CD4-positive, alpha-beta memory T cell (primary cell): ENCODE data around the gene SPATA20. TPM values are rescaled to one million over a fixed set of nuclear protein-coding genes. Genes with fewer than 3 reads are reported as not detected.

ENCODE experiments used
- CTCF ChIA-PET: fragments of 350-600 bp; sonication (Branson Sonifier 250); formaldehyde crosslinking; loops from one replicate; lab custom pipeline; 2021; ENCODE audit warnings: inconsistent platforms; ENCODE audit not compliant: partially characterized antibody; lab: Charles Lee
- POLR2A ChIA-PET: fragments of 350-600 bp; sonication (Branson Sonifier 250); formaldehyde crosslinking; loops from one replicate; lab custom pipeline; 2021; ENCODE audit not compliant: partially characterized antibody; lab: Charles Lee
- DNase-seq, 5 donors: peaks; one replicate each; pipeline versions ENCODE4 v3.0.0 to v3.0.0-alpha.2; 2020 to 2022; ENCODE audit warnings: mixed read lengths in 1 of 5
- H3K27ac ChIP-seq: one replicate; pipeline ENCODE4 v1.7.0; 2013; ENCODE audit warnings: low read depth, low read length
- H3K27me3 ChIP-seq: 2 replicates; pipeline ENCODE4 v1.7.0; 2013; ENCODE audit warnings: mild to moderate bottlenecking, low read length, moderate library complexity; ENCODE audit not compliant: insufficient read depth
- H3K36me3 ChIP-seq: 2 replicates; pipeline ENCODE4 v1.7.0; 2013; ENCODE audit warnings: mild to moderate bottlenecking, low read length, moderate library complexity; ENCODE audit not compliant: insufficient read depth
- H3K4me1 ChIP-seq: 2 replicates; pipeline ENCODE4 v1.7.0; 2013; ENCODE audit warnings: mild to moderate bottlenecking, low read length, moderate library complexity; ENCODE audit not compliant: insufficient read depth
- H3K4me3 ChIP-seq, 2 donors: one replicate each; pipeline ENCODE4 v1.7.0; 2013; ENCODE audit warnings: low read length in 2 of 2, mild to moderate bottlenecking in 1 of 2
- H3K9me3 ChIP-seq, 2 donors: one replicate each; pipeline ENCODE4 v1.7.0; 2013; ENCODE audit warnings: low read length in 2 of 2, control low read depth in 1 of 2; ENCODE audit not compliant: control insufficient read depth in 1 of 2
- H3K27ac Mint-ChIP-seq, 7 donors: one replicate each; pipeline ENCODE4 v1.8.0; 2020 to 2021; ENCODE audit warnings: mixed read lengths in 7 of 7, mild to moderate bottlenecking in 6 of 7, inconsistent platforms in 3 of 7, moderate library complexity in 3 of 7
- H3K27me3 Mint-ChIP-seq, 2 donors: one replicate each; pipeline ENCODE4 v1.8.0; 2020 to 2021; ENCODE audit warnings: mixed read lengths in 2 of 2
- H3K36me3 Mint-ChIP-seq, 2 donors: one replicate each; pipeline ENCODE4 v1.8.0; 2020 to 2021; ENCODE audit warnings: mixed read lengths in 2 of 2, inconsistent platforms in 1 of 2, mild to moderate bottlenecking in 1 of 2
- H3K4me1 Mint-ChIP-seq, 4 donors: one replicate each; pipeline ENCODE4 v1.8.0; 2020 to 2021; ENCODE audit warnings: mixed read lengths in 4 of 4, mild to moderate bottlenecking in 1 of 4
- H3K4me3 Mint-ChIP-seq, 8 donors: one replicate each; pipeline ENCODE4 v1.8.0; 2020 to 2021; ENCODE audit warnings: mixed read lengths in 8 of 8, mild to moderate bottlenecking in 7 of 8, moderate library complexity in 6 of 8, inconsistent platforms in 3 of 8
- H3K9me3 Mint-ChIP-seq, 8 donors: one replicate each; pipeline ENCODE4 v1.8.0; 2020 to 2021; ENCODE audit warnings: mixed read lengths in 8 of 8, mild to moderate bottlenecking in 5 of 8, inconsistent platforms in 3 of 8, moderate library complexity in 1 of 8
- intact Hi-C: fragments of 100-400 bp; cut with micrococcal nuclease; formaldehyde crosslinking; loops from one replicate; pipeline ENCODE4 v1.15.1; 2023
- polyA plus RNA-seq, 2 donors: library from polyadenylated mRNA; unstranded; fragments of 300-500 nt; fragmentation: Illumina TruSeq; gene quantifications; one replicate each; pipeline ENCODE4 v1.2.3, GENCODE V29; 2021
- total RNA-seq, 2 experiments: library from RNA; stranded (reverse); gene quantifications; one replicate each; pipeline ENCODE4 v1.2.3, GENCODE V29; 2021

Gene SPATA20
- total and polyA plus RNA-seq, 4 experiments from 2014 or later: 5.4 to 14.1 (median 10.3) TPM

DNA sequence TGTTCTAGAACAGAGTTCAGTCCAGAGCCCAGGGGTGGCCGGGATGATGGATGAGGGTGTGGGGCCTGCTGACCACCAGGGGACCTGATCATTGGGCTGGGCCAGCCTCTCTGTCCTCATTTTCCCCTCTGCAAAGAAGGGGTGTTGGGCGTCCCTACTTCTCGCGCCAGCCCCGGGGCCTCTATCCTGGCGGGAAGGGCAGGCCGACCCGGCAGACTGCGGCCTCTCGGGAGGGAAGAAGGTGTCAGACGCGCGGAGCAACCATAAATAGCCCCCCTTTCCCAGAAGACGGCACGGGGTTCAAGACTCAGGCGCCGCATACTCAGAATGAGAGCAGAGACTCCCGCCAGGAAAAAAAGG, 11.6 kb downstream of the SPATA20 start:
- Mint-ChIP-seq H3K27ac (peak overlapping the region in 1 of 7 donors; percentile 72), H3K27me3 (peaks cover 19 to 28% of the 10 kb centered on the region in 2 donors), H3K4me1 (peaks cover 8 to 37% (median 18%) of the 10 kb centered on the region in 4 donors), H3K36me3 (no peaks in the 10 kb centered on the region), H3K4me3 (peak overlapping the region; percentile 33 to 86 (median 68)), H3K9me3 (no peaks in the 10 kb centered on the region)
- POLR2A ChIA-PET: no interaction called here
- H3K27ac ChIP-seq: no peak overlapping the region
- peaks cover 23% of the 10 kb centered on the region for H3K27me3 ChIP-seq
- no peaks in the 10 kb centered on the region for H3K36me3 ChIP-seq
- no peak overlapping the region for H3K4me3 ChIP-seq
- CTCF ChIA-PET: no interaction called here
- peaks cover 30% of the 10 kb centered on the region for H3K4me1 ChIP-seq
- no peak for DNase-seq
- intact Hi-C loops: no loop called here
- no peaks in the 10 kb centered on the region for H3K9me3 ChIP-seq

DNA sequence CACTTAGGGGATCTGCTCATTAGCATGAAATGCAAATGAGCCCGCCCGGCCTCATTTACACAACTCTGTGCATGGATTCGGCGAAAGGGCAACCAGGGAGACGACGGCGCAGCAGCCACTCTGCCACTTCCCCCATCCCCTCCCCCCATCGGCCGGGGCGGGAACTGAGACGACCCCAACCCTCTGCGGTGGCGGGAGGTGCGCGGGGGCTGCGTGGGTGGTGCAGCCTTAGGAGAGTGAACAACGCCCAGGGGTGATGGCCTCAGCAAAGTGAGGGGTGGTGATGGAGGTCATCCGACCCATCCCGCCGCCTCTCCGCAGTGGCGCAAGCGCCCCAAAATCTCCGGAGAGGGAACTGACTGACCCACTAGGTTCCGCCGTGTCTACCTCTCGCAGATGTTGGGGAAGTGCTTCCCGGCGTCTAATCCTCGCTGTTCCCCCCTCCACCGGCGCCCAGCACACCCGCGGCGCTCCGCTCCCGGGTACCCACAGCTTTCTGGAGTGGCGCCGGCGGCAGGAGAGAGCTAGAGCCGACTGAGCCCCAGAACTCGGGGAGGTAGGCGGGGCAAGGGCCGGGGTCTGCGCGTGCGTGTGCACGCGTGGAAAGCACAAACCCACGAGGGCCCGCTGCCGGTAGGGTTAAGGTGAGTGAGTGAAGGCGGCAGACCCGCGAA, 12.1 kb downstream of the SPATA20 start:
- peaks cover 8 to 42% (median 19%) of the 10 kb centered on the region in 4 donors for H3K4me1 Mint-ChIP-seq
- peak overlapping the region; percentile 53 to 86 (median 79) for H3K4me3 Mint-ChIP-seq
- Histone ChIP-seq H3K4me1 (peaks cover 30% of the 10 kb centered on the region), H3K4me3 (peak overlapping the region in 1 of 2 donors; percentile 62), H3K9me3 (no peaks in the 10 kb centered on the region), H3K36me3 (no peaks in the 10 kb centered on the region), H3K27me3 (peaks cover 23% of the 10 kb centered on the region), H3K27ac (no peak overlapping the region)
- intact Hi-C loops: no loop called here
- peak overlapping the region in 1 of 7 donors; percentile 72 for H3K27ac Mint-ChIP-seq
- no peaks in the 10 kb centered on the region for H3K36me3 Mint-ChIP-seq
- H3K9me3 Mint-ChIP-seq: no peaks in the 10 kb centered on the region
- ChIA-PET POLR2A (interaction anchor here (1.4 to 2.6 kb wide), 3 partner anchors 9 to 17 kb away, joined by 5 to 11 read pairs (median 7); partner anchors contain the start of gene SPATA20), CTCF (no interaction called here)
- DNase-seq: peak in 1 of 5 donors; percentile 14
- H3K27me3 Mint-ChIP-seq: peaks cover 22 to 28% of the 10 kb centered on the region in 2 donors

- Mint-ChIP-seq H3K36me3 (no peaks in the 10 kb centered on the region), H3K27ac (peak overlapping the region in 2 of 7 donors; percentile 22 to 72), H3K9me3 (no peaks in the 10 kb centered on the region), H3K4me1 (peaks cover 8 to 42% (median 20%) of the 10 kb centered on the region in 4 donors), H3K27me3 (peaks cover 22 to 31% of the 10 kb centered on the region in 2 donors), H3K4me3 (peak overlapping the region; percentile 74 to 87 (median 80))
- intact Hi-C loops: loop anchor here (2.0 kb wide), 1 partner anchor 13 kb away; the partner anchor contains the start of gene SPATA20
- Histone ChIP-seq H3K27ac (no peak overlapping the region), H3K4me3 (peak overlapping the region; percentile 29 to 62), H3K4me1 (peaks cover 30% of the 10 kb centered on the region), H3K27me3 (peaks cover 23% of the 10 kb centered on the region), H3K9me3 (no peaks in the 10 kb centered on the region), H3K36me3 (no peaks in the 10 kb centered on the region)
- peak in 1 of 5 donors; percentile 48 for DNase-seq
- ChIA-PET CTCF (no interaction called here), POLR2A (interaction anchor here (1.4 to 2.6 kb wide), 4 partner anchors 9 to 307 kb away, joined by 5 to 11 read pairs (median 6); partner anchors contain the start of genes SPATA20 and TOB1)
Observed at GRCh38 chr17:50559674-50560184, 12.8 kb downstream of the SPATA20 start.

- Histone ChIP-seq H3K36me3 (no peaks in the 10 kb centered on the region), H3K4me1 (peaks cover 34% of the 10 kb centered on the region), H3K4me3 (peak within 1 kb of the TSS; percentile 29 to 62), H3K9me3 (no peaks in the 10 kb centered on the region), H3K27ac (no peak within 1 kb of the TSS), H3K27me3 (peaks cover 23% of the 10 kb centered on the region)
- H3K9me3 Mint-ChIP-seq: no peaks in the 10 kb centered on the region
- ChIA-PET POLR2A (interaction anchor here (0.7 to 2.6 kb wide), 7 partner anchors 10 to 306 kb away, joined by 3 to 11 read pairs (median 5); partner anchors contain the start of genes EME1, LUC7L3, MRPL27 and SPATA20), CTCF (no interaction called here)
- peak within 1 kb of the TSS in 2 of 7 donors; percentile 22 to 72 for H3K27ac Mint-ChIP-seq
- peak; percentile 80 to 87 (median 84) for DNase-seq
- H3K36me3 Mint-ChIP-seq: no peaks in the 10 kb centered on the region
- peaks cover 10 to 42% (median 22%) of the 10 kb centered on the region in 4 donors for H3K4me1 Mint-ChIP-seq
- H3K27me3 Mint-ChIP-seq: peaks cover 25 to 35% of the 10 kb centered on the region in 2 donors
- H3K4me3 Mint-ChIP-seq: peak within 1 kb of the TSS; percentile 74 to 87 (median 80)
- intact Hi-C loops: loop anchor here (2.0 kb wide), 1 partner anchor 14 kb away; the partner anchor contains the start of gene SPATA20
Observed at GRCh38 chr17:50560185-50560824, 13.3 kb downstream of the SPATA20 start, which contains the start of gene CACNA1G. CACNA1G (plus strand) TSS chr17:50560715; CDS start chr17:50561460, 745 bp downstream.

DNA sequence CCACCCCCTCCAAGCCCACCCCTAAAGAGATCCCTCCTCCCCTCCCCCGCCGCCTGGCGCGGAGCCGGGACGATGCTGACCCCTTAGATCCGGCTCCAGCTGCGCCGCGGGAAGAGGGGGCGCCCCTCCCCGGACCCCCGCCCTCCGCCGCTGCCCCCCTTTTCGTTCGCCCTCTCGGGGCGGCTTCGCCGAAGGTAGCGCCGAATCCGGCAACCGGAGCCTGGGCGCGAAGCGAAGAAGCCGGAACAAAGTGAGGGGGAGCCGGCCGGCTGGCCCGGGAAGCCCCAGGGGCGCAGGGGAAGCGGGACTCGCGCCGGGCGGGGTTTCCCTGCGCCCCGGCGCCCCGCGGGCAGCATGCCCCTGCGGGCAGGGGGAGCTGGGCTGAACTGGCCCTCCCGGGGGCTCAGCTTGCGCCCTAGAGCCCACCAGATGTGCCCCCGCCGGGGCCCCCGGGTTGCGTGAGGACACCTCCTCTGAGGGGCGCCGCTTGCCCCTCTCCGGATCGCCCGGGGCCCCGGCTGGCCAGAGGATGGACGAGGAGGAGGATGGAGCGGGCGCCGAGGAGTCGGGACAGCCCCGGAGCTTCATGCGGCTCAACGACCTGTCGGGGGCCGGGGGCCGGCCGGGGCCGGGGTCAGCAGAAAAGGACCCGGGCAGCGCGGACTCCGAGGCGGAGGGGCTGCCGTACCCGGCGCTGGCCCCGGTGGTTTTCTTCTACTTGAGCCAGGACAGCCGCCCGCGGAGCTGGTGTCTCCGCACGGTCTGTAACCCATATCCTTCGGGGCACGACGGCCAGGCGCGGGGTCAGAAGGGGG, 14.2 kb downstream of the SPATA20 start:
- Histone ChIP-seq H3K27me3 (peaks cover 27% of the 10 kb centered on the region), H3K4me3 (peak overlapping the region in 1 of 2 donors; percentile 62), H3K27ac (no peak overlapping the region), H3K4me1 (peaks cover 43% of the 10 kb centered on the region), H3K9me3 (no peaks in the 10 kb centered on the region), H3K36me3 (no peaks in the 10 kb centered on the region)
- CTCF ChIA-PET: interaction anchor here (1.0 kb wide), 1 partner anchor 20 kb away, joined by 3 read pairs; no protein-coding TSS in a partner anchor
- peaks cover 30 to 43% of the 10 kb centered on the region in 2 donors for H3K27me3 Mint-ChIP-seq
- H3K4me1 Mint-ChIP-seq: peaks cover 12 to 50% (median 27%) of the 10 kb centered on the region in 4 donors
- DNase-seq: peak in 2 of 5 donors; percentile 15 to 19
- H3K4me3 Mint-ChIP-seq: peak overlapping the region in 4 of 8 donors; percentile 6 to 81 (median 29)
- intact Hi-C loops: loop anchor here (2.0 kb wide), 1 partner anchor 14 kb away; the partner anchor contains the start of gene SPATA20
- H3K27ac Mint-ChIP-seq: no peak overlapping the region
- no peaks in the 10 kb centered on the region for H3K9me3 Mint-ChIP-seq
- POLR2A ChIA-PET: interaction anchor here (0.7 to 2.6 kb wide), 6 partner anchors 11 to 305 kb away, joined by 3 to 11 read pairs (median 4); partner anchors contain the start of genes EME1, LRRC59, LUC7L3 and MRPL27
- H3K36me3 Mint-ChIP-seq: no peaks in the 10 kb centered on the region

DNA sequence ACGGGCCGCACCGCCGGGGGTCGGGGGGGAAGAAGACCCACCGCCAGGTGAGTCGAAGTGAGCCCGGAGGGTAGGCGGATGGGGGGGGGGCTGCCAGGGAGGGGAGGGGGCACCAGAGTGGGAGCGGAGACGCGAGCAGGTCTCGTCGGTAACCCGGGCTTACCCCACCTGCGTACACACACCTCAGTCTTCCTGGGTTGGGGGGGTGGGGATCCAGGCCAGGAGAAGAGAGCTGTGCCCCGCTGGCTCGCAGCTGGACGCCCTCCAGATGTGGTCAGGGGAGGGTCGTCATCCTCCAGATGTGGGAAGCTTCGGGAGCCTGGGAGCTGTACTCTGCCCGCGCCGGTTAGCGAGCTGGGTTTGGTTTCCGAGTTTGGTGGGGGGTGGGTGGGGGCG, 14.8 kb downstream of the SPATA20 start:
- H3K4me1 ChIP-seq: peaks cover 44% of the 10 kb centered on the region
- no peaks in the 10 kb centered on the region for H3K36me3 Mint-ChIP-seq
- H3K27me3 Mint-ChIP-seq: peaks cover 35 to 49% of the 10 kb centered on the region in 2 donors
- POLR2A ChIA-PET: interaction anchor here (1.3 to 2.6 kb wide), 2 partner anchors 11 to 164 kb away, joined by 4 to 11 read pairs; partner anchors contain the start of gene LRRC59
- no peak overlapping the region for H3K27ac ChIP-seq
- no peaks in the 10 kb centered on the region for H3K9me3 ChIP-seq
- intact Hi-C loops: loop anchor here (2.0 kb wide), 1 partner anchor 15 kb away; the partner anchor contains the start of gene SPATA20
- no peaks in the 10 kb centered on the region for H3K36me3 ChIP-seq
- peaks cover 14 to 57% (median 28%) of the 10 kb centered on the region in 4 donors for H3K4me1 Mint-ChIP-seq
- H3K27me3 ChIP-seq: peaks cover 33% of the 10 kb centered on the region
- H3K27ac Mint-ChIP-seq: no peak overlapping the region
- peak overlapping the region in 4 of 8 donors; percentile 25 to 81 (median 71) for H3K4me3 Mint-ChIP-seq
- H3K4me3 ChIP-seq: no peak overlapping the region
- peak in 2 of 5 donors; percentile 15 to 20 for DNase-seq
- no peaks in the 10 kb centered on the region for H3K9me3 Mint-ChIP-seq
- CTCF ChIA-PET: interaction anchor here (1.0 kb wide), 1 partner anchor 20 kb away, joined by 3 read pairs; no protein-coding TSS in a partner anchor
